Uterus (tissue), 4 donors: ENCODE measurements around the gene CDC42EP1. TPM values are rescaled to one million over a fixed set of nuclear protein-coding genes. Genes with fewer than 3 reads are reported as not detected.
A peak's percentile ranks its signal among the peaks of the same experiment; 100 is the strongest.

Experiments
- DNase-seq, 2 donors: peaks; one replicate each; pipeline ENCODE4 v3.0.0-alpha.2; 2019 to 2020
- H3K27ac ChIP-seq, 2 donors: fragments of 200-600 bp; sonication (generic); 1 replicate in 1 of 2; 2 replicates in 1 of 2; pipeline ENCODE4 v1.5.1; 2016 to 2018
- H3K27me3 ChIP-seq, 2 donors: fragments of 200-600 bp; sonication (generic); one replicate each; pipeline ENCODE4 v1.5.1; 2018 to 2019; ENCODE audit warnings: control low read depth in 1 of 2
- H3K36me3 ChIP-seq, 2 donors: fragments of 200-600 bp; sonication (generic); one replicate each; pipeline ENCODE4 v1.5.1; 2019; ENCODE audit warnings: control low read depth in 1 of 2
- H3K4me1 ChIP-seq, 2 donors: fragments of 200-600 bp; sonication (generic); one replicate each; pipeline ENCODE4 v1.5.1; 2018 to 2019; ENCODE audit warnings: control low read depth in 1 of 2
- H3K4me3 ChIP-seq, 2 donors: fragments of 200-600 bp; sonication (generic); 1 replicate in 1 of 2; 2 replicates in 1 of 2; pipeline ENCODE4 v1.5.1; 2018 to 2019; ENCODE audit warnings: mild to moderate bottlenecking in 1 of 2
- H3K9me3 ChIP-seq, 2 donors: fragments of 200-600 bp; sonication (generic); one replicate each; pipeline ENCODE4 v1.5.1; 2019; ENCODE audit warnings: control low read depth in 1 of 2
- CTCF ChIP-seq, 4 experiments: fragments of 200-600 bp in 2 of 4; fragments of 450-650 bp in 2 of 4; sonication (generic) in 2 of 4; IDR thresholded peaks; one replicate each; pipeline ENCODE4 v1.5.1; 2016 to 2019; ENCODE audit warnings: antibody characterized with exemption in 4 of 4, mild to moderate bottlenecking in 2 of 4, moderate library complexity in 1 of 4
- POLR2A ChIP-seq, 2 donors: fragments of 450-650 bp; IDR thresholded peaks; one replicate each; pipeline ENCODE4 v1.6.1; 2016; ENCODE audit warnings: antibody characterized with exemption in 2 of 2, mild to moderate bottlenecking in 1 of 2, moderate library complexity in 1 of 2
- intact Hi-C: fragments of 100-400 bp; cut with DNase I; formaldehyde crosslinking; loops from one replicate; pipeline ENCODE4 v1.15.1; 2023; ENCODE audit warnings: low total_unique reads
- total RNA-seq, 4 donors: library from RNA; depleted of rRNA in 3 of 4; stranded (reverse); fragments of >200 nt in 3 of 4; gene quantifications; one replicate each; pipeline versions ENCODE4 v1.1.0 to v1.2.4, GENCODE V29; 2014 to 2023
- donor health status: DM: yes; HTN: yes; CAD: no.

The CDC42EP1 gene
- total RNA-seq, 4 donors from 2014 or later = 10.6 to 101 (median 16.5) TPM

GRCh38 chr22:37560608-37561211 is 430 bp downstream of the CDC42EP1 start:
- Histone ChIP-seq H3K9me3 (no peaks in the 10 kb centered on the region), H3K4me1 (peaks cover 23 to 30% of the 10 kb centered on the region in 2 donors), H3K36me3 (no peaks in the 10 kb centered on the region), H3K4me3 (peak overlapping the region; percentile 80 to 99), H3K27me3 (no peaks in the 10 kb centered on the region), H3K27ac (peak overlapping the region; percentile 99 to 100)
- TF ChIP-seq POLR2A (IDR thresholded peaks at IDR 0.05) (no peak), CTCF (IDR thresholded peaks at IDR 0.05) (peak in 1 of 4 experiments; percentile 0)
- intact Hi-C loops = no loop called here
- DNase-seq = peak; percentile 73 to 78

GRCh38 chr22:37561212-37562048 is 1.1 kb downstream of the CDC42EP1 start:
- Histone ChIP-seq H3K9me3 (no peaks in the 10 kb centered on the region), H3K27ac (peak overlapping the region; percentile 99 to 100), H3K4me1 (peaks cover 27 to 36% of the 10 kb centered on the region in 2 donors), H3K4me3 (peak overlapping the region; percentile 80 to 99), H3K27me3 (no peaks in the 10 kb centered on the region), H3K36me3 (no peaks in the 10 kb centered on the region)
- TF ChIP-seq CTCF (IDR thresholded peaks at IDR 0.05) = peak; percentile 82 to 92 (median 88)
- peak; percentile 43 to 67 for TF ChIP-seq POLR2A (IDR thresholded peaks at IDR 0.05)
- DNase-seq = peak; percentile 96 to 97
- intact Hi-C loops = no loop called here

GRCh38 chr22:37562049-37562875 is 2.0 kb downstream of the CDC42EP1 start:
- H3K9me3 ChIP-seq = no peaks in the 10 kb centered on the region
- intact Hi-C loops = no loop called here
- H3K27ac ChIP-seq = peak overlapping the region; percentile 99 to 100
- H3K27me3 ChIP-seq = no peaks in the 10 kb centered on the region
- TF ChIP-seq CTCF (IDR thresholded peaks at IDR 0.05) (no peak), POLR2A (IDR thresholded peaks at IDR 0.05) (no peak)
- peaks cover 31 to 43% of the 10 kb centered on the region in 2 donors for H3K4me1 ChIP-seq
- peak in 1 of 2 donors; percentile 32 for DNase-seq
- no peaks in the 10 kb centered on the region for H3K36me3 ChIP-seq
- peak overlapping the region; percentile 80 to 99 for H3K4me3 ChIP-seq

GRCh38 chr22:37563153-37564081 is 3.1 kb downstream of the CDC42EP1 start:
- Histone ChIP-seq H3K27ac (peak overlapping the region; percentile 99 to 100), H3K36me3 (no peaks in the 10 kb centered on the region), H3K9me3 (no peaks in the 10 kb centered on the region), H3K4me1 (peaks cover 31 to 43% of the 10 kb centered on the region in 2 donors), H3K4me3 (peak overlapping the region in 1 of 2 donors; percentile 6), H3K27me3 (no peaks in the 10 kb centered on the region)
- intact Hi-C loops = no loop called here
- no peak for TF ChIP-seq POLR2A (IDR thresholded peaks at IDR 0.05)
- peak in 1 of 4 experiments; percentile 18 for TF ChIP-seq CTCF (IDR thresholded peaks at IDR 0.05)
- DNase-seq = peak; percentile 91 to 96
